MM.1S (cell line): ENCODE measurements around the gene SLC25A29.

ENCODE experiments used
- EZH2 ChIP-seq: fragments of 300-600 bp; sonication (generic); optimal IDR thresholded peaks from 2 replicates; pipeline ENCODE3; 2017; ENCODE audit warnings: low read depth, mild to moderate bottlenecking, antibody characterized with exemption, low read length, mixed read lengths
- EZH2phosphoT487 ChIP-seq: fragments of 300-600 bp; sonication (generic); IDR thresholded peaks from 2 replicates; pipeline ENCODE4 v1.6.1; 2018; ENCODE audit warnings: antibody characterized with exemption, low read length
- TF ChIP-seq, protein P1 (sequence below): fragments of 300-600 bp; sonication (generic); IDR thresholded peaks from 2 replicates; pipeline ENCODE4 v1.5.1; 2016; ENCODE audit warnings: antibody characterized with exemption, low read length, mixed read lengths

GRCh38 chr14:100296106-100296651 lies 10.1 kb downstream of the SLC25A29 start:
- TF ChIP-seq, protein P1, sequence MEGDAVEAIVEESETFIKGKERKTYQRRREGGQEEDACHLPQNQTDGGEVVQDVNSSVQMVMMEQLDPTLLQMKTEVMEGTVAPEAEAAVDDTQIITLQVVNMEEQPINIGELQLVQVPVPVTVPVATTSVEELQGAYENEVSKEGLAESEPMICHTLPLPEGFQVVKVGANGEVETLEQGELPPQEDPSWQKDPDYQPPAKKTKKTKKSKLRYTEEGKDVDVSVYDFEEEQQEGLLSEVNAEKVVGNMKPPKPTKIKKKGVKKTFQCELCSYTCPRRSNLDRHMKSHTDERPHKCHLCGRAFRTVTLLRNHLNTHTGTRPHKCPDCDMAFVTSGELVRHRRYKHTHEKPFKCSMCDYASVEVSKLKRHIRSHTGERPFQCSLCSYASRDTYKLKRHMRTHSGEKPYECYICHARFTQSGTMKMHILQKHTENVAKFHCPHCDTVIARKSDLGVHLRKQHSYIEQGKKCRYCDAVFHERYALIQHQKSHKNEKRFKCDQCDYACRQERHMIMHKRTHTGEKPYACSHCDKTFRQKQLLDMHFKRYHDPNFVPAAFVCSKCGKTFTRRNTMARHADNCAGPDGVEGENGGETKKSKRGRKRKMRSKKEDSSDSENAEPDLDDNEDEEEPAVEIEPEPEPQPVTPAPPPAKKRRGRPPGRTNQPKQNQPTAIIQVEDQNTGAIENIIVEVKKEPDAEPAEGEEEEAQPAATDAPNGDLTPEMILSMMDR = no peak
- TF ChIP-seq EZH2phosphoT487 (no peak), EZH2 (no peak)
